Endothelial cell of umbilical vein (primary cell): ENCODE measurements around the gene CCDC157. TPM values are rescaled to one million over a fixed set of nuclear protein-coding genes. Genes with fewer than 3 reads are reported as not detected.
A peak's percentile ranks its signal among the peaks of the same experiment; 100 is the strongest.

Experiments
- BruUV-seq: library from RNA; stranded (reverse); fragments of 400-500 nt; replicated peaks from 2 replicates; lab custom pipeline; 2021; lab: Mats Ljungman, UMichigan
- CTCF ChIA-PET: fragments of 300-600, 350-600 bp; sonication (Branson Sonifier 250); formaldehyde crosslinking; loops from one replicate; lab custom pipeline; 2021; ENCODE audit warnings: antibody characterized with exemption, inconsistent platforms; lab: Charles Lee
- POLR2A ChIA-PET: fragments of 300-600, 350-600 bp; sonication (Branson Sonifier 250); formaldehyde crosslinking; loops from one replicate; lab custom pipeline; 2021; ENCODE audit warnings: antibody characterized with exemption, inconsistent platforms; lab: Charles Lee
- DNase-seq: peaks from one replicate; pipeline ENCODE4 v3.0.0-alpha.2; 2011; ENCODE audit warnings: low read depth, low spot score
- FAIRE-seq: peaks from 2 replicates; lab custom pipeline; 2011; peaks lifted over from hg19 to GRCh38; lab: Jason Lieb, UNC
- H2AFZ ChIP-seq: 2 replicates; pipeline ENCODE4 v1.6.0; 2012; ENCODE audit warnings: low read depth, low read length, control low read depth, inconsistent platforms
- H3K27ac ChIP-seq: 2 replicates; pipeline ENCODE4 v1.5.1; 2011; ENCODE audit warnings: low read depth, mild to moderate bottlenecking, control low read depth, low read length, moderate library complexity; ENCODE audit not compliant: insufficient read depth
- H3K27me3 ChIP-seq, 2 experiments: 2 replicates each; pipeline versions ENCODE4 v1.6.0 to v1.6.1; 2011; ENCODE audit warnings: low read length in 2 of 2, mixed read lengths in 1 of 2; ENCODE audit not compliant: control insufficient read depth in 2 of 2, insufficient read depth in 2 of 2
- H3K36me3 ChIP-seq, 2 experiments: 2 replicates in 1 of 2; 3 replicates in 1 of 2; pipeline ENCODE4 v1.5.1; 2011; ENCODE audit warnings: low read length in 2 of 2, mild to moderate bottlenecking in 1 of 2, moderate library complexity in 1 of 2; ENCODE audit not compliant: control insufficient read depth in 2 of 2, insufficient read depth in 2 of 2; ENCODE audit errors: extremely low read depth in 1 of 2
- H3K4me1 ChIP-seq: 3 replicates; pipeline ENCODE4 v1.5.1; 2011; ENCODE audit warnings: mild to moderate bottlenecking, low read length; ENCODE audit not compliant: control insufficient read depth, insufficient read depth; ENCODE audit errors: extremely low read depth
- H3K4me2 ChIP-seq: 2 replicates; pipeline ENCODE4 v1.6.1; 2011; ENCODE audit warnings: low read length, control low read depth, mixed read lengths; ENCODE audit not compliant: insufficient read depth
- H3K4me3 ChIP-seq, 3 experiments: fragments of 200-600 bp in 1 of 3; sonication (generic), shearing (Covaris generic) in 1 of 3; replicated peaks in 1 of 3; 2 replicates each; pipeline ENCODE4 v1.5.1; 2011 to 2016; ENCODE audit warnings: control low read depth in 3 of 3, low read length in 3 of 3, mild to moderate bottlenecking in 2 of 3, inconsistent platforms in 1 of 3, low read depth in 1 of 3, moderate library complexity in 1 of 3; ENCODE audit not compliant: insufficient read depth in 1 of 3
- H3K79me2 ChIP-seq: 2 replicates; pipeline ENCODE4 v1.6.0; 2012; ENCODE audit warnings: low read length, inconsistent platforms; ENCODE audit not compliant: control insufficient read depth, insufficient read depth
- H3K9ac ChIP-seq: replicated peaks from 2 replicates; pipeline ENCODE3; 2011; ENCODE audit warnings: low read length, control low read depth; ENCODE audit not compliant: insufficient read depth; ENCODE audit errors: extremely low read depth
- H3K9me1 ChIP-seq: replicated peaks from 3 replicates; pipeline ENCODE4 v1.6.0; 2011; ENCODE audit warnings: mild to moderate bottlenecking, low read length; ENCODE audit not compliant: control insufficient read depth, insufficient read depth; ENCODE audit errors: extremely low read depth
- H3K9me3 ChIP-seq: replicated peaks from 2 replicates; pipeline ENCODE4 v1.5.1; 2012; ENCODE audit warnings: low read length, inconsistent platforms; ENCODE audit not compliant: control insufficient read depth, insufficient read depth
- H4K20me1 ChIP-seq: replicated peaks from 2 replicates; pipeline ENCODE3; 2011; ENCODE audit warnings: mild to moderate bottlenecking, low read length; ENCODE audit not compliant: control insufficient read depth, insufficient read depth; ENCODE audit errors: extremely low read depth
- CTCF ChIP-seq, 2 donors: IDR thresholded peaks; 1 replicate in 1 of 2; 2 replicates in 1 of 2; pipeline ENCODE4 v1.5.1; 2011; ENCODE audit warnings: low read length in 2 of 2, mild to moderate bottlenecking in 2 of 2, moderate library complexity in 2 of 2, control low read depth in 1 of 2, inconsistent platforms in 1 of 2, low read depth in 1 of 2; ENCODE audit not compliant: insufficient read depth in 1 of 2; ENCODE audit errors: extremely low read depth in 1 of 2
- EZH2 ChIP-seq: IDR thresholded peaks from 2 replicates; pipeline ENCODE4 v1.6.1; 2012; ENCODE audit warnings: borderline replicate concordance, low read depth, mild to moderate bottlenecking, moderate library complexity, low read length, inconsistent platforms; ENCODE audit not compliant: severe bottlenecking
- FOS ChIP-seq: IDR thresholded peaks from 2 replicates; pipeline ENCODE4 v1.6.1; 2011; ENCODE audit warnings: mild to moderate bottlenecking, low read length, moderate library complexity, borderline replicate concordance; ENCODE audit not compliant: insufficient read depth
- GATA2 ChIP-seq: IDR thresholded peaks from 2 replicates; pipeline ENCODE4 v1.7.0; 2011; ENCODE audit warnings: low read depth, mild to moderate bottlenecking, moderate library complexity, mixed read lengths, low read length; ENCODE audit not compliant: insufficient read length, insufficient read depth
- JUN ChIP-seq: IDR thresholded peaks from 2 replicates; pipeline ENCODE4 v1.6.1; 2011; ENCODE audit warnings: borderline replicate concordance, low read depth; ENCODE audit not compliant: insufficient read length, insufficient read depth
- MAX ChIP-seq: IDR thresholded peaks from 2 replicates; pipeline ENCODE4 v1.6.1; 2011; ENCODE audit not compliant: insufficient read depth, insufficient read length
- MYC ChIP-seq: IDR thresholded peaks from one replicate; pipeline ENCODE4 v1.6.1; 2011; ENCODE audit warnings: mild to moderate bottlenecking, low read depth, low read length
- POLR2A ChIP-seq: IDR thresholded peaks from 2 replicates; pipeline ENCODE4 v1.6.1; 2012; ENCODE audit warnings: low read depth, mild to moderate bottlenecking, control low read depth, low read length
- POLR2AphosphoS5 ChIP-seq: IDR thresholded peaks from 2 replicates; pipeline ENCODE4 v1.6.1; 2012; ENCODE audit warnings: low read depth, mild to moderate bottlenecking, control low read depth, low read length, moderate library complexity; ENCODE audit not compliant: insufficient read depth
- dilution Hi-C: fragments of 300-500 bp; cut with MboI; formaldehyde crosslinking; loops from one replicate; pipeline ENCODE4 v1.15.0; 2019; ENCODE audit warnings: low sequenced_read_pairs; ENCODE audit not compliant: extremely low pct_ligation_motif_present
- intact Hi-C: fragments of 100-400 bp; cut with micrococcal nuclease; formaldehyde crosslinking; loops from one replicate; pipeline ENCODE4 v1.10.0; 2022
- polyA plus RNA-seq, 4 experiments: library from polyadenylated mRNA; depleted of rRNA in 3 of 4; stranded (reverse) in 3 of 4; unstranded in 1 of 4; fragments of >200 nt; gene quantifications; 2 replicates each; pipeline versions ENCODE4 v1.2.1 to v1.2.3, GENCODE V29; 2011 to 2012; ENCODE audit warnings: missing spikeins in 1 of 4
- total RNA-seq: library from RNA; stranded (reverse); gene quantifications from 2 replicates; pipeline ENCODE4 v1.2.3, GENCODE V29; 2021

Gene CCDC157
- total and polyA plus RNA-seq, 2 donors (not counting 3 experiments of a cell fraction or from before 2014, with no cell fraction given), result 2.1 to 3.1 TPM

GRCh38 chr22:30310881-30311771 lies 45.7 kb upstream of the CCDC157 start:
- H3K4me1 ChIP-seq, result peaks cover 4% of the 10 kb centered on the region
- BruUV-seq, result no TSS peak
- no peaks in the 10 kb centered on the region for H3K27me3 ChIP-seq
- no peak overlapping the region for H3K27ac ChIP-seq
- ChIA-PET CTCF (interaction anchor here (0.9 to 2.2 kb wide), 3 partner anchors 10 to 22 kb away, joined by 3 to 12 read pairs (median 4); partner anchors contain the start of gene CASTOR1), POLR2A (interaction anchor here (0.9 kb wide), 1 partner anchor 797 kb away, joined by 3 read pairs; no protein-coding TSS in a partner anchor)
- no peak overlapping the region for H2AFZ ChIP-seq
- no peak for TF ChIP-seq MYC
- no peak for TF ChIP-seq GATA2
- TF ChIP-seq EZH2, result no peak
- TF ChIP-seq POLR2AphosphoS5, result no peak
- TF ChIP-seq JUN, result no peak
- TF ChIP-seq MAX, result no peak
- TF ChIP-seq FOS, result no peak
- TF ChIP-seq CTCF (IDR thresholded peaks at IDR 0.05; ENCODE audit: extremely low read depth in 1 of 2, insufficient read depth in 1 of 2, low read depth in 1 of 2, low read length in 2 of 2), result no peak
- no peak for TF ChIP-seq POLR2A
- no peaks in the 10 kb centered on the region for H3K36me3 ChIP-seq
- H3K9me3 ChIP-seq, result no peaks in the 10 kb centered on the region
- H3K79me2 ChIP-seq, result no peaks in the 10 kb centered on the region
- dilution Hi-C loops, result no loop called here
- FAIRE-seq (peak; percentile 8), DNase-seq (no peak)
- H3K4me3 ChIP-seq, result no peak overlapping the region
- no peak overlapping the region for H3K9ac ChIP-seq
- intact Hi-C loops, result no loop called here
- H3K4me2 ChIP-seq, result no peak overlapping the region
- H4K20me1 ChIP-seq, result no peaks in the 10 kb centered on the region
- no peaks in the 10 kb centered on the region for H3K9me1 ChIP-seq
